Body of pancreas (tissue), 4 donors: ENCODE measurements around the gene DAB2. TPM values are rescaled to one million over a fixed set of nuclear protein-coding genes. Genes with fewer than 3 reads are reported as not detected.

Experiments
- ATAC-seq: fragments of 150-250 bp; one replicate; pipeline ENCODE4 v1.9.1; 2016
- DNase-seq, 4 donors: peaks; one replicate each; pipeline ENCODE4 v3.0.0-alpha.2; 2019
- H3K27ac ChIP-seq, 4 donors: fragments of 200-600 bp; sonication (generic); 1 replicate in 3 of 4; 2 replicates in 1 of 4; pipeline versions ENCODE4 v1.5.1 to v1.6.1; 2016 to 2019; ENCODE audit warnings: mild to moderate bottlenecking in 1 of 4, mixed read lengths in 1 of 4, moderate library complexity in 1 of 4
- H3K27me3 ChIP-seq, 2 donors: fragments of 200-600 bp; sonication (generic); one replicate each; pipeline ENCODE4 v1.6.0; 2016; ENCODE audit warnings: mild to moderate bottlenecking in 1 of 2
- H3K36me3 ChIP-seq, 2 donors: fragments of 200-600 bp; sonication (generic); replicated peaks in 1 of 2; 2 replicates each; pipeline ENCODE4 v1.5.1; 2016; ENCODE audit warnings: low read depth in 2 of 2; ENCODE audit not compliant: insufficient read depth in 1 of 2
- H3K4me1 ChIP-seq: fragments of 200-600 bp; sonication (generic); one replicate; pipeline ENCODE4 v1.6.0; 2016
- H3K4me3 ChIP-seq, 2 donors: fragments of 200-600 bp; sonication (generic); 1 replicate in 1 of 2; 2 replicates in 1 of 2; pipeline ENCODE4 v1.5.1; 2016 to 2019
- H3K9me3 ChIP-seq, 3 donors: fragments of 200-600 bp; sonication (generic); 1 replicate in 2 of 3; 2 replicates in 1 of 3; pipeline ENCODE4 v1.5.1; 2016
- CTCF ChIP-seq, 7 experiments: fragments of 450-650 bp in 4 of 7; fragments of 200-600 bp in 3 of 7; sonication (generic) in 3 of 7; IDR thresholded peaks; one replicate each; pipeline ENCODE4 v1.5.1; 2016 to 2019; ENCODE audit warnings: antibody characterized with exemption in 7 of 7
- POLR2A ChIP-seq, 3 donors: fragments of 450-650 bp; IDR thresholded peaks; one replicate each; pipeline ENCODE4 v1.6.1; 2016; ENCODE audit warnings: antibody characterized with exemption in 3 of 3, mild to moderate bottlenecking in 2 of 3
- WGBS, 2 donors: methylation state at CpG; one replicate each; pipeline ENCODE4 v1.1.5; 2017; 5-methylcytosine and 5-hydroxymethylcytosine counted together
- intact Hi-C: fragments of 100-400 bp; cut with DNase I; formaldehyde crosslinking; loops from one replicate; pipeline ENCODE4 v1.15.1; 2023
- total RNA-seq, 2 donors: library from RNA; depleted of rRNA; stranded (reverse); fragments of >200 nt; gene quantifications; one replicate each; pipeline ENCODE4 v1.1.0, GENCODE V29; 2016

Gene DAB2
- 10 to 100 TPM; 33.9 to 39.4 TPM for total RNA-seq

- Histone ChIP-seq H3K27me3 (peaks cover 0 to 7% of the 10 kb centered on the region in 2 donors), H3K36me3 (no peaks in the 10 kb centered on the region), H3K4me1 (peaks cover 19% of the 10 kb centered on the region), H3K4me3 (peak within 1 kb of the TSS; percentile 2 to 31), H3K27ac (peak within 1 kb of the TSS; percentile 36 to 82 (median 72)), H3K9me3 (no peaks in the 10 kb centered on the region)
- 1 to 2% methylated on average over 47 to 53 of the region's 53 CpGs for WGBS, 2 donors
- ATAC-seq (peak; percentile 75), DNase-seq (peak; percentile 60 to 84 (median 70))
- peak; percentile 55 to 84 (median 80) for TF ChIP-seq POLR2A (IDR thresholded peaks at IDR 0.05)
- TF ChIP-seq CTCF (IDR thresholded peaks at IDR 0.05) = peak in 5 of 7 experiments; percentile 16 to 53 (median 47)
- intact Hi-C loops = no loop called here
These were observed at the start of gene DAB2 for GRCh38 chr5:39424736-39425637. DAB2 (minus strand) TSS chr5:39424980; CDS start chr5:39394320, 30,660 bp downstream.

DNA sequence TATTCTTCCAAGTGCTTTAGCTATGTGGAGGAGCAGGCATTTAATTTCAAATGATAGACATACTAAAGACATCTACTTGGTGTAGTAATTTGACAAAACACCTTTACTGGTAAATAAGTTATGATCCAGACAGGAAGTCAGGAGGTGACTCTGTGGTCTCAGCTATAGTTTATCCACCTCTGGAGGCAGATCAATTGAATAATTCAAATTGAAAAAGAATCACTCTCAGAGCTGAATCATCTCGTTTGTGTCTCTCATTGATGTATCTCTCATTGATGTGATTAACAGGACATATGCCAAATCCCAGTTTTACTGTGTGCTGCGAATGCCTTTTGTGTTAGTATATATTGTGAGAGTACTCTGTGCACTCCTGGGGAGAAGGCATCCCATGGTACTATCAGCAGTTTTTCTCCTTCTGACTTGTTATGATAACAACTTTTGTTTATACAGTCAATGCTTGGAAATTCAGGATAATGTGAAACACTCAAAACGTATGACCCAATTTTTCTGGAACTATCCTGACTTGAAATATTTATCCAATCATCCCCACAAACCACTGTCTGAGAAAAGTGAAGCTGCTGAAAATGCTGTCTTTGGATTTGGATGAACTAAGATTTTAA lies 48.5 kb upstream of the DAB2 start:
- H3K27ac ChIP-seq = no peak overlapping the region
- 40 to 62% methylated on average over 3 of the region's 3 CpGs for WGBS, 2 donors
- ATAC-seq = no peak
- no peak for TF ChIP-seq CTCF (IDR thresholded peaks at IDR 0.05)
- no peak for TF ChIP-seq POLR2A (IDR thresholded peaks at IDR 0.05)
- H3K4me1 ChIP-seq = no peaks in the 10 kb centered on the region
- no peak overlapping the region for H3K4me3 ChIP-seq
- DNase-seq = no peak
- no peaks in the 10 kb centered on the region for H3K27me3 ChIP-seq
- intact Hi-C loops = no loop called here
- H3K9me3 ChIP-seq = no peaks in the 10 kb centered on the region
- H3K36me3 ChIP-seq = no peaks in the 10 kb centered on the region

- H3K27me3 ChIP-seq = no peaks in the 10 kb centered on the region
- no peaks in the 10 kb centered on the region for H3K36me3 ChIP-seq
- no peak overlapping the region for H3K4me3 ChIP-seq
- H3K27ac ChIP-seq = no peak overlapping the region
- TF ChIP-seq POLR2A (IDR thresholded peaks at IDR 0.05) (no peak), CTCF (IDR thresholded peaks at IDR 0.05) (no peak)
- H3K9me3 ChIP-seq = no peaks in the 10 kb centered on the region
- no peaks in the 10 kb centered on the region for H3K4me1 ChIP-seq
- intact Hi-C loops = no loop called here
- WGBS, 2 donors = 35 to 79% methylated on average over 3 of the region's 3 CpGs
- ATAC-seq = no peak
- no peak for DNase-seq
These were observed 47.2 kb upstream of the DAB2 start for GRCh38 chr5:39471836-39472508.

DNA sequence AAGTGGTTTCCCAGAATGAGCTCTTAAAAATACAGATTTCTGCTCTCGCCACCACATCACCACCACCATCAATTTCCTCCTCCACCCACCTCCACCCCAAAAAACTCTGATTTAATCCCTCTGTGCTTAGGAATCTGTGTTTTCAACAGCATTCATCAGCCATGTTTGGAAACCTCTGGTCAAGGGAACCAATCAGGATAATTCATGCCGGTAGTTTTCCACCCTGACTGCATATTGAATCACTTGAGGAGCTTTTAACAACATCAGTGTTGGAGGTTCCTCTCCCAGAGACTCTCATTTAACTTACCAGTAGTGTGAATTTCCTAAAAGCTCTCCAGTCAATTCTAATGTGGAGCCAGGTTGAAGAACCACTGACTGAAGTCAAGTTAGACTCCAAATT lies 46.0 kb upstream of the DAB2 start:
- intact Hi-C loops = no loop called here
- Histone ChIP-seq H3K4me1 (no peaks in the 10 kb centered on the region), H3K27ac (no peak overlapping the region), H3K27me3 (no peaks in the 10 kb centered on the region), H3K36me3 (no peaks in the 10 kb centered on the region), H3K4me3 (no peak overlapping the region), H3K9me3 (no peaks in the 10 kb centered on the region)
- ATAC-seq (no peak), DNase-seq (no peak)
- TF ChIP-seq CTCF (IDR thresholded peaks at IDR 0.05) = no peak
- no peak for TF ChIP-seq POLR2A (IDR thresholded peaks at IDR 0.05)
- 81 to 88% methylated on average over 2 of the region's 2 CpGs for WGBS, 2 donors
